ENCODE measurements around the gene AOX1.
A peak's percentile ranks its signal among the peaks of the same experiment; 100 is the strongest.
"Not testable (repeated sequence)": the region's sequence is repeated elsewhere in the genome, so short reads cannot be mapped to it uniquely, and the experiment has no call there.

The AOX1 gene

GRCh38 chr2:200585730-200586643 is at the start of gene AOX1:
Gene AOX1, plus strand, starts transcription at chr2:200586014. Its CDS starts 95 bp downstream, at chr2:200586109.
- DNase-seq: no peak

DNA sequence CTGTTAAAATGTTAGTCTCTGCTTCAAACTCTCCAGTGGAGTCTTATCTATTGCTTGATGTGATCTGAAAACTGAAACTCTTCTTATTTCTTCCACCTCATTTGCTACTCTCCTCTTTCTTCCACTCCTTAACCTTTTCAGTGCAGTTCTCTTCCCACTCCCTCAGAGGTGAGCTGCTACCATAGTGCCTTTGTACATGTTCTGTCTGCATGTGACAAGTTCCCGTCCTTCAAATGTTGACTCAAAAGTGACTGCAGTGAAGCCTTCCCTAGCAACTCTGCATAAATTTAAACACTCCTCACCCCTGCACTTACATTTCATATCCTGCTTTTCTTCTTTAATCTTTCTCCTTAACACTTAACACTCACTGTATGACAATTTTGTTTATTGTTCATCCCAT is 47.7 kb upstream of the AOX1 start:
- no peak for DNase-seq

- DNase-seq: no peak
These were observed 45.0 kb upstream of the AOX1 start for GRCh38 chr2:200540793-200541192.

DNA sequence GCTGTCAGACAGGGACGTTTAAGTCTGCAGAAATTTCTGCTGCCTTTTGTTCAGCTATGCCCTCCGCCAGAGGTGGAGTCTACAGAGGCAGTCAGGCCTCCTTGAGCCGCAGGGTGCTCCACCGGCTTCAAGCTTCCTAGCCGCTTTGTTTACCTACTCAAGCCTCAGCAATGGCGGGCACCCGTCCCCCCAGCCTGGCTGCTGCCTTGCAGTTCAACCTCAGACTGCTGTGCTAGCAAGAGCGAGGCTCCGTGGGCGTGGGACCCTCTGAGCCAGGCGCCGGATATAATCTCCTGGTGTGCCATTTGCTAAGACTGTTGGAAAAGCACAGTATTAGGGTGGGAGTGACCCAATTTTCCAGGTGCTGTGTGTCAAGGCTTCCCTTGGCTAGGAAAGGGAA is 19.2 kb upstream of the AOX1 start:
- not testable (repeated sequence) for DNase-seq

GRCh38 chr2:200567932-200568331 is 17.9 kb upstream of the AOX1 start:
- no peak for DNase-seq

GRCh38 chr2:200575957-200576356 is 9.9 kb upstream of the AOX1 start:
- peak; percentile 51 for DNase-seq

GRCh38 chr2:200577027-200577426 is 8.8 kb upstream of the AOX1 start:
- no peak for DNase-seq

DNA sequence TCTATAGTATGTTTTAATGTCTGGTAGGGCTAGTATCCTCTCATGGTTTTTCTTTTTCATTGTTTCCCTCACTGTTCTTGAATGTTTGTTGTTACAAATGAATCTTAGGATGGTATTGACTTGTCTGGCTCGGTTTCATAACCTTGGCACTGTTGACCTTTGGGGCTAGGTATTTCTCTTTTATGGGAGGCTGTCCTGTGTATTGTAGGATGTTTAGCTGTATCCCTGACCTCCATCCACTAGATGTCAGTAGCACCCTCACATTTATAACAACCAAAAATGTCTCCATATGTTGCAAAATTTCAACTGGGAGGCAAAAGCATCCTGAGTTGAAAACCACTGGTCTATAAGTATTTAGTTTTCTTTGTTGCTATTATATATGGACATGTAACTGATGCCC is 7.0 kb upstream of the AOX1 start:
- DNase-seq: peak; percentile 62

DNA sequence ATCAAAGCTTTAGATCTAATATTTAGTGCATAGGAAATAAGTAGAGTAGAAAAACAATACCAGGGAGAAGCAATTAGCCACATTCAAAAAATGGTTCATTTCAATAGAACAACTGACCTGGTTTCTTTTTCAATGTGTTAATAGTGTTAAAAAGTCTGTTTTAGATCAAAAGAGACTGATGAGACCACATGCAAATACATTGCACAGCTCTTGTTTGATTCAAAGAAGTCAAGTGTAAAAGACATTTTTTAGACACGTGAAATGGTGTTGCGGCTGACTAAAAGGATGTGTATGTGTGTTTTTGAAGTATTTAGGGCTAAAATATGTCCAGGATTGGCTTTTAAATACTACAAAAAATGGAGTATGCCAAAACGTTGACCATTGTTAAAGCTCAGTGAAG is 1.2 kb upstream of the AOX1 start:
- no peak for DNase-seq

- no peak for DNase-seq
These were observed 479 bp upstream of the AOX1 start for GRCh38 chr2:200585340-200585729.

- no peak for DNase-seq
These were observed 796 bp downstream of the AOX1 start for GRCh38 chr2:200586644-200586975.

DNA sequence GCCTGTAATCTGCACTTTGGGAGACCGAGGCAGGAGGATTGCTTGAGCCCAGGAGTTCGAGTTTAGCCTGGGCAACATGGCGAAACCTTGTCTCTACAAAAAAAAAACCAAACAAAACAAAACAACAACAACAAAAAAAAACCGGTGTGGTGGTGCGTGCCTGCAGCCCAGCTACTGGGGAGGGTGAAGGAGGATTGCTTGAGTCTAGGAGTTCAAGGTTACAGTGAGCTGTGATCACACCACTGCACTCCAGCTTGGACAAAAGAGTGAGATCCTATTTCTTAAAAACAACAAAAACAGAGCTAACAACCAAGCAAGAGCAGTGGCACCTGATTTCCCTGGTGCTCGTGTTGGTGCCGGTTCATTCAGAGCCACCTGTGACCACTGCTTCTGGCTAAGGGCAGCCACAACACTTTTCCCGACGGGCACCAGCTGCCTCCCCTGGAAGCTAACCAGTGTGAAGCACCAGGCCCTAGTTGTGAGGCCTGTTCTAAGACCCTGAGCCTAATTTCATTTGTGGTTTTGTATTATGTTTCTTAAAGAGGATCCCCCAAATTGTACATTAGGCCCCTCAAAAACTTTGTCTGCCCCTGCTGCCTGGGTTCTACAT is 1.3 kb downstream of the AOX1 start:
- no peak for DNase-seq

- DNase-seq: no peak
These were observed 2.4 kb downstream of the AOX1 start for GRCh38 chr2:200588076-200588678.

DNA sequence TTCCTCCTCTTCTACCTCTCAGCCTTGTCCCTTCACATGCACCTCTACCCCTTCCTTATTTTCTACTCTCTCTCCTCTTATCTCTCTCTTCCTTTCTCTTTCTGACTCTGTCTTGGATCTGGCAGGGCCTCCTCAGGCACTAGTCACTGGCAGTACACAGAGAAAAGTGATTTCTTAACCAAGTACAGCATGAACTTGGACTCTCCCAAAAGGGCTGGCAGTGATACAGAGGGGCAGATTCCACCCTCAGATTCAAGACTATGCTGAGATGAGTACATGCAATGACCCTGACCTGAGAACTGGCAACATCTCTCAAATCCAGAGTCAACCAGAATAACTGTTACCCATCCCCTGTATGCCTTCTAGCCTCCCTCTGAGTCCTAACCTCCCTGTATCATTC is 4.3 kb downstream of the AOX1 start:
- DNase-seq: no peak

DNA sequence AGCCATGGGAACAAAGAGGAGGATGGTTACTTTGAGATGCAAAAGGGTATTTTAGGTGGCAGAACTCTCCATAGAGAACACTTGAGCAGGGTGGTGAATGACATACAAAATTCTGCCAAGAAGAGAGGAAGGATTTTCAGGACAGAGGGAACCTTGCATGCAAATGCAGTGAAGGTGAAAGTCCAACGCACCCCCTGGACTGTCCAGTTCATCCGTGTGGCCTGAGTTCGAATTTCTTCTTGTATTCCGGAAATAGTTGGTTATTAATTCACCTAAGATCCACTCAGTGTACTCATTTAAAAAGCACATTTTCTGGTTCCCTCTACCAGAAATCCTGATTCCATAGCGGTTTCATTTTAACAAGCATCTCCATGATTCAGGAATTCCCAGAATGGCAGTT is 5.5 kb downstream of the AOX1 start:
- no peak for DNase-seq

- DNase-seq: peak; percentile 56
These were observed 6.7 kb downstream of the AOX1 start for GRCh38 chr2:200592406-200593075.

- no peak for DNase-seq
These were observed 8.1 kb downstream of the AOX1 start for GRCh38 chr2:200593905-200594304.

DNA sequence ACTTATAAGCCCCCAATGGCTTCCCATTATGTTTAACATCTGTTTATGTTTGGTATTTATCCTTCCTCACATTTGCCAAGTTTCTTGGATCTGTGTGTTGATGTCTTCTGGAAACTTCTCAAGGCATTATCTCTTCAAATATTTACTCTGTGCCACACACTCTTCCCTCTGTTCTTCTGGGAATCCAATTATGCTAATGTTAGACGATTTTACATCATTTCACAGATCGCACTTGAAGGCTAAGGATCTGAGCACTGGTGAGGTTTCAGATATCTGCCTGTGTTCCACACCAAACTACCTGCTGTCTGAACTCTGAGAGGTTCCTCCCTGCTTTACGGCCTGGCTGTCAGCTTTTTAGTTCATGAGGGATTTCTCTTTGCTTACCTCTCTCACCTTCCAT is 10.1 kb downstream of the AOX1 start:
- DNase-seq: no peak

DNA sequence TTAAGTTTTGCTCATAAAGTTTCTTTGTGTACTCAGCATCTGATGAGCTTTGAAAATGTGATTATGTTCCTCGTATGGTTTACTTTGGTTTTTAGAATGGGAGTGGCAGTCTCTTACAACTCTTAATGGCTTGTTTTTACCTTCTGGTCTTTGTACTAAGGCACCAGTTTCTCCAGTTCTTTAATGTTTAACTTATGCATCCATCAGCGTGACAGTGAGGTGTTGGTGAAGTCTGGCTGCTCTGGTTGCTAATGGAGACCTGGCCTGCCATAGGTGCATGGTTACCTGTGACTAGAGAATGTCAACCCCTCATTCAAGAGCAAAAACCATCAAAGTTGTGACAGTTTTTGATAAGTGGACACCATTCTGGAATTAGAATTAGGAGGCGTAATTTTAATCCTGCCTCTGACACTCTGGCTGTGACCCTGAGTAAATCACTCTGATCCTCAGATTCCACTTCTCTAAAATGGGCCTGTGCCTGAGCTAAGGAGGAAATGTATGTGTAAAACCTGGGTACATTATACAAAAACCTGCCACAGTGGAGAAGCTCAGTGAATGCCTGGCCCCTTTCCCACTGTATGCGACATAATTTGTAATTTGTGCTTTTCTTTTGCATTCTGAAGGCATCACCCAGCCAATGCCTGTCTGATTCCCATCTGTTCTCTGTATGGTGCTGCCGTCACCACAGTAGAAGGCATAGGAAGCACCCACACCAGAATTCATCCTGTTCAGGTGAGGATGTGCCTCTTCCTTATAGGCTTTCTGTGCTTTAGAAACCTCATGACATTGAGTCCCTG is 11.2 kb downstream of the AOX1 start:
- DNase-seq: no peak

GRCh38 chr2:200599206-200599605 is 13.4 kb downstream of the AOX1 start:
- DNase-seq: no peak

- DNase-seq: no peak
These were observed 14.9 kb downstream of the AOX1 start for GRCh38 chr2:200600549-200601225.

DNA sequence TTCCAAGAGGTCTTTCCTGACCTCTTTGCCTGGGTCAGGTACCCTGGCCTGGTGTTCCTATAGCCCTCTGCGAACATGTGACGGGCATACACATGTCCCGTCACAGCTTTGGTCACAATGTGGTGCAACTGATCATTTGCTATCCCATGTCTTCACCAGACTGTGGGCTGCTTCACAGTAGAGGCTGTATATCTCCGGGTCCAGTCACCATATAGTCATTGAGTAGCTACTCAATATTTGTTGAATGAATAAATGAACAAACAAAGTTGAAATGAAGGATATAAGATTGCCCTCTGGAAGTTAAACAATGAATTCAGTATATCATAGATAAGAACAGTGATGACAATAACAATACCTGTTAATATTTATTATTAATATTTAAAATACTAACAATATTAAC is 16.8 kb downstream of the AOX1 start:
- DNase-seq: no peak
